Measurements from ENCODE around the gene SLC66A2.
A peak's percentile ranks its signal among the peaks of the same experiment; 100 is the strongest.
"Not testable (repeated sequence)": the region's sequence is repeated elsewhere in the genome, so short reads cannot be mapped to it uniquely, and the experiment has no call there.

The SLC66A2 gene

GRCh38 chr18:79877163-79878091 lies 74.0 kb downstream of the SLC66A2 start:
- no peak for DNase-seq

GRCh38 chr18:79876497-79876896 lies 75.0 kb downstream of the SLC66A2 start:
- DNase-seq = no peak

- no peak for DNase-seq
Measured at GRCh38 chr18:79875931-79876461, 75.5 kb downstream of the SLC66A2 start.

DNA sequence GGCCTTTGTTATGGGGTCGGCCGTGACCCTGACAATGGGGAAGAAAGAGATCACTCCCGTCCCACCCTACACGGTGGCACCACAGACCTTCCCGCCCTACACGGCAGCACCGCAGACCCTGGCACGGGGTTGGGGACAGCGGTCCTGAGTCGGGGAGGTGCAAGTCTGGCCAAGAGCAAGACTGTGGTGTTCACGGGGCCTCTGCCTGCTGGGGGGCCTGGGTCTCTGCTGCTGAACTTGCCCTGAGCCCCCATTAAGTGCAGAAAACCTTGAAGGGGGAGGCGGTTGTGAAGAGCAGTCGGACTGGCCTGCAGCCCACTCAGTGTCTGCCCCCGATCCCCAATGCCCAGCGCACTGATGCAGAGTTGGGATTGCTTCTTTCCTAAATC lies 75.9 kb downstream of the SLC66A2 start:
- no peak for DNase-seq

- no peak for DNase-seq
Measured at GRCh38 chr18:79874553-79875530, 76.6 kb downstream of the SLC66A2 start.

- no peak for DNase-seq
Measured at GRCh38 chr18:79873449-79874110, 77.9 kb downstream of the SLC66A2 start.

DNA sequence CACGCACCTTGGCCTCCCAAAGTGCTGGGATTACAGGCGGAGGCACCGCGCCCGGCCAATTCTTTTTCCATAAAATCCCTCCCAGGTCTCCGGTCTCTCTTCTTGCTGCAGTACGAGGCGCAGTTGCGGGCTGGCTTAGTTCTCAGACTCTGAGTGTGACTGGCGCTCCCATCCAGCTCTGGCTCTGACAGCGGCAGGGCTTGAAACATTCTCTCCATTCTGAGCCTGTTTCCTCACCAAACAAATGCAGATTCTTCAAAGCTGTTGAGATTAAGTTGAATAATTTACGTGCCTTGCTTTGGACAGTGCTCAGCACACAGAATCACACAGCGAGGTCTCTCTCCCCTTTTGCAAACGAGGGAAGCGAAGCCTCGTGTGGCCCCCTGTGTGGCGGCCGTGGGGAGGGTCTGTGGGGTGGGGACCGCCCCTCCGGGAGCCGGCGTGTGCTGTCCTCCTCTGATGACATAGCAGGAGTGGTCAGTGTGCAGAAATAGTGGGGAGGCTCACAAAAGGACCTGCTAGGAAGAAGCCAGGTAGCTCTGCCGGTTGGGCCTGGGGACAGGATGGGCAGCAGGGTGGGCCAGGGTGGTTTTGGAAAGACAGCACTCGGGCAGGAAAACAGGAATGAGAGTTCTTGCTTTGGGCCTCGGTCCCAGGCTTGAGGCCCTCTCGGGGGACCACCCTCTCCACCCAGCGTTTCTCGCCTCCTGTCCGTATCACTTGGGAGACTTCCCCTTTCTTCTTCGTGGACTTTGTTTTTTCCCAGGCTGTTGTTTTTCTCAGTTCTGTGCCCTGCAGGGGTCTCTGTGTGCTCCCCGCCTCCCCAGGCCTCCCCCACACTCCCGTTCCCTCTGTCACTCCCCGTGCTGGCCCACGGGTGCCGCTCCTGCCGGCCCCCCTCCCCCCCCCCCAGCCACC lies 78.7 kb downstream of the SLC66A2 start:
- DNase-seq = peak; percentile 27

- DNase-seq = no peak
Measured at GRCh38 chr18:79871481-79872091, 79.9 kb downstream of the SLC66A2 start.

DNA sequence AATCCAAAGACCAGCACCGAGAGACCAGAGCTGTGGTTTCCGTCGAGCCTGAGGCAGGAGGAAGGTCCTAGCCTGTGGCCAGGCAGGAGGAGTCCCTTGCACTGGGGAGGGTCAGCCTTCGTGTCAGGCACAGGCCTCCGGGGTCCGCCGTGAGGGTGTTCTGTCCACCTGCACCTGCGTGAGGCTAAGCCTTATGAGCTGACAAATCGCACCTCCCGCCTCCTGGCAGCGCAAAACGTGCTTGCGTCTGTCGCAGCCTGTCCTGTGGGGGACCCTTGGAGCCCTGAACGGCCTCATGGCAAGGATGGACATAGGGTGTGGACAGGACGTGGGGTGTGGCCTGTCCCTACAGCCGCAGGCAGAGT lies 80.4 kb downstream of the SLC66A2 start:
- DNase-seq = no peak

GRCh38 chr18:79870301-79871025 lies 81.0 kb downstream of the SLC66A2 start:
- DNase-seq = peak; percentile 16

DNA sequence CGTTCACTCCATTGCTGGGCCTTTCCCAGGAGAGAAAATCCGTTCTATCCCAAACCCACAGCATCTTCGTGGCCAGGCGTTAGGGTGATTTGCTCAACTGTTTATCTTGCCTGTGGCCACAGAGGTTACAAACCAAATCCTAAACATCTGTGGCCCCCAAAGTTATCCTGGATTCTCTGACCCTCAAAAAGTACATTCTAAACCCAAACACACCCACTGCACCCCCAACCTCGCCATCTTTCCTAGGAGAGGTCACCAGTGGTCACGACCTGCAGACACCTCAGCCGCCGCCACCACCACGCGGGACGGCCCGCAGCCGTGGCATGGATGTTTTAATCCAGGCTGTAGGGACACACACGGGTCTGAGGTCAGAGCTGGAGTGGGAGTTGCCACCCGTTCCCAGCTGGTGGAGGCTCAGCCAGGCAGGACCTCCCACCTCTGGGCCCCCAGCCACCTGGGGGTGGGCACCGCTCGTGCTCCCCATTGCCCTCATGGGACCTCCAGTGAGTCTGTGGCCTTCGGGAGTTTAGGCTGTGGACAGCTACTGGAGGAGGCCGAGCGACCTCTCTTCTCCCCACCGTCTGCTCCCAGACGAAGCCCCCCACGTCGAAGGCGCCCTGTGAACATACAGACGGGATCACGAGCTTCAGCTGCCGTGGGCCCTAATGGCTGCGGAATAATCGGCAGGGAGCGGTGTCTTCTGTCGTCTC lies 81.7 kb downstream of the SLC66A2 start:
- DNase-seq = no peak

- no peak for DNase-seq
Measured at GRCh38 chr18:79868811-79869541, 82.5 kb downstream of the SLC66A2 start.

DNA sequence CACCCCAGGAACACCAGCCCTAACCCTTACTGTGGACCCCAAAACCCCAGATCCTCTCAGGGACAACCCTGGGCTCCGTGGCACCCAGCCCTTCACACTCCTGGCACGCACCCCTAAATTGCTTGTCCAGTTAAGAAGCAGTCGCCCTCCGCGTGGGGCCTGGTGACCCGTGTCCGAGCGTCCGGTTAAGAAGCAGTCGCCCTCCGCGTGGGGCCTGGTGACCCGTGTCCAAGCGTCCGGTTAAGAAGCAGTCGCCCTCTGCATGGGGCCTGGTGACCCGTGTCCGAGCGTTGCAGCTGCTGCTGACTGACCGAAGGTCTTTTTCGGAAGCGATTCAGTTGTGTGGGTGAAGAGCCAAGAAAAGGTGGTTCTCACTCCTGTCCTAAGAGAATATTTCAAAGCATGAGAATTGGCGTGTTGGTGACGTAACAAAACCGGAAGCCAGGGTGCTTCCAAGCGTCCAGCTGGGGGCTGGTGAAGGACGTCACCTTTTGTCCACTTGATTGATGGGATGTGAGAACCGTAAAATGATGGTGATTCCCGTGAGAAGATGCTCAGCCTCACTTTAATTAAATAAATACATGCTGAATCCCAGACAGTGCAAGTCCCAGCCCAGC lies 83.2 kb downstream of the SLC66A2 start:
- no peak for DNase-seq

- DNase-seq = no peak
Measured at GRCh38 chr18:79867666-79868065, 83.8 kb downstream of the SLC66A2 start.

- DNase-seq = no peak
Measured at GRCh38 chr18:79866889-79867574, 84.4 kb downstream of the SLC66A2 start.

DNA sequence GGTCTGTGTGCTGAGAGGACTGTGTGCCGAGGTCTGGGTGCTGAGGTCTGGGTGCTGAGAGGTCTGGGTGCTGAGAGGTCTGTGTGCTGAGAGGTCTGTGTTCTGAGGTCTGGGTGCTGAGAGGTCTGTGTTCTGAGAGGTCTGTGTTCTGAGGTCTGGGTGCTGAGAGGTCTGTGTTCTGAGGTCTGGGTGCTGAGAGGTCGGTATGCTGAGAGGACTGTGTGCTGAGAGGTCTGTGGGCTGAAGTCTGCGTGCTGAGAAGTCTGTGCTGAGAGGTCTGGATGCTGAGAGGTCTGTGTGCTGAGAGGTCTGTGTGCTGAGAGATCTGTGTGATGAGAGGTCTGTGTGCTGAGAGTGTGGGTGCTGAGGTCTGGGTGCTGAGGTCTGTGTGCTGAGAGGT lies 85.5 kb downstream of the SLC66A2 start:
- DNase-seq = not testable (repeated sequence)

GRCh38 chr18:79864955-79865354 lies 86.5 kb downstream of the SLC66A2 start:
- DNase-seq = not testable (repeated sequence)
